Measurements from ENCODE around the gene PTGFRN. TPM values are rescaled to one million over a fixed set of nuclear protein-coding genes. Genes with fewer than 3 reads are reported as not detected.

PTGFRN gene
- total RNA-seq, 2 experiments from 2014 or later, result 7.0 to 8.4 TPM

GRCh38 chr1:117013309-117013858 is 103.7 kb downstream of the PTGFRN start:
- POLR2A ChIA-PET, result interaction anchor here (1.0 to 1.1 kb wide), 2 partner anchors 26 to 47 kb away, joined by 3 to 4 read pairs; partner anchors contain the start of gene TTF2
- intact Hi-C loops (cut with micrococcal nuclease), result no loop called here

DNA sequence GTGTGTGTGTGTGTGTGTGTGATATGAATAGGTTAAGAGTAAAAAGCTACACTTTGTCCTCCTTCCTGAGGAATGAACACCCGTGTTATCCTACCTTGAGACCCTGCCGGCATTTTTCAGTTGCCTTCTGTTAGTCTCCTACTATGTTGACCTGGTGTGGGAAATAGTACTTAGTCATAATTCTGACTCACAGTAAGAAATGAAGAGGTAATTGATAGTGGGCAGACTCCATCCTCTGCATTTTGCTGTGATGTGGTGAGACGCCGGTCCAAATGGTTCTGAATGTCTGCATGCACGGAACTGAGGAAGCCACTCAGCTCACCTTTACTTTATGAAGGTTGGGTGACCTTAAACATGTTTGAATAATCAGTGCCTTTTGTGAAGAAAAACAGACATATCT is 104.5 kb downstream of the PTGFRN start:
- ChIA-PET POLR2A (interaction anchor here (1.0 kb wide), 1 partner anchor 25 kb away, joined by 3 read pairs; no protein-coding TSS in a partner anchor), CTCF (interaction anchor here (0.9 to 1.4 kb wide), 3 partner anchors 13 to 289 kb away, joined by 3 read pairs; partner anchors contain the start of gene CD101)
- intact Hi-C loops (cut with micrococcal nuclease), result no loop called here
- TF ChIP-seq, protein P1, sequence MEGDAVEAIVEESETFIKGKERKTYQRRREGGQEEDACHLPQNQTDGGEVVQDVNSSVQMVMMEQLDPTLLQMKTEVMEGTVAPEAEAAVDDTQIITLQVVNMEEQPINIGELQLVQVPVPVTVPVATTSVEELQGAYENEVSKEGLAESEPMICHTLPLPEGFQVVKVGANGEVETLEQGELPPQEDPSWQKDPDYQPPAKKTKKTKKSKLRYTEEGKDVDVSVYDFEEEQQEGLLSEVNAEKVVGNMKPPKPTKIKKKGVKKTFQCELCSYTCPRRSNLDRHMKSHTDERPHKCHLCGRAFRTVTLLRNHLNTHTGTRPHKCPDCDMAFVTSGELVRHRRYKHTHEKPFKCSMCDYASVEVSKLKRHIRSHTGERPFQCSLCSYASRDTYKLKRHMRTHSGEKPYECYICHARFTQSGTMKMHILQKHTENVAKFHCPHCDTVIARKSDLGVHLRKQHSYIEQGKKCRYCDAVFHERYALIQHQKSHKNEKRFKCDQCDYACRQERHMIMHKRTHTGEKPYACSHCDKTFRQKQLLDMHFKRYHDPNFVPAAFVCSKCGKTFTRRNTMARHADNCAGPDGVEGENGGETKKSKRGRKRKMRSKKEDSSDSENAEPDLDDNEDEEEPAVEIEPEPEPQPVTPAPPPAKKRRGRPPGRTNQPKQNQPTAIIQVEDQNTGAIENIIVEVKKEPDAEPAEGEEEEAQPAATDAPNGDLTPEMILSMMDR (IDR thresholded peaks at IDR 0.05), result no peak
- H3K27ac Mint-ChIP-seq, result no peak overlapping the region
- H3K9me3 Mint-ChIP-seq, result no peaks in the 10 kb centered on the region
- peaks cover 2% of the 10 kb centered on the region for H3K36me3 Mint-ChIP-seq (ENCODE audit: low read depth)
- no peaks in the 10 kb centered on the region for H3K27me3 Mint-ChIP-seq
- H3K4me3 Mint-ChIP-seq, result no peak overlapping the region
- ATAC-seq (peak; percentile 37), DNase-seq (no peak)
- peaks cover 41% of the 10 kb centered on the region for H3K4me1 Mint-ChIP-seq (ENCODE audit: low read depth)

More at GRCh38 chr1:117013309-117013858, 103.7 kb downstream of the PTGFRN start:
- H3K4me3 Mint-ChIP-seq, result no peak overlapping the region
- peaks cover 2% of the 10 kb centered on the region for H3K36me3 Mint-ChIP-seq (ENCODE audit: low read depth)
- no peaks in the 10 kb centered on the region for H3K27me3 Mint-ChIP-seq
- CTCF ChIA-PET, result no interaction called here
- no peaks in the 10 kb centered on the region for H3K9me3 Mint-ChIP-seq
- TF ChIP-seq, protein P1 (IDR thresholded peaks at IDR 0.05), result no peak
- peaks cover 49% of the 10 kb centered on the region for H3K4me1 Mint-ChIP-seq (ENCODE audit: low read depth)
- DNase-seq (no peak), ATAC-seq (no peak)
- no peak overlapping the region for H3K27ac Mint-ChIP-seq

DNA sequence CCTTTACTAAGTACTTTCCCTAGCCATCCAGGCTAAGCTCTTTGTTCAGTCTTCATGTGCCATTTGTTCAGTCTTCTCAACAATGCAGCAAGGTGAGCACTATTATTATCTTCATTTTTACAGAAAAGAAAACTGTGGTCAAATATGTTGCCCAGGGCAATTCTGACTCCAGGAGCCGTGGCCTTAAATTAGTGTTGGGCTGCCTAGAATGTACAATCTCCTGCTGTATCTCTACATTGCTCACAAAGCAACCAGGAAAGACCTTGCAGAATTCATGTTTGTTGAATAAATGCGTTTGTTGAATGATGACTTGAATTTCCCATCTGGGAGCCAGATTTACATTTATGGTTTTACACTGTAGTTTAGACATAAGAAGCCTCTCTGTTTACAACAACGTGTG is 106.0 kb downstream of the PTGFRN start:
- intact Hi-C loops (cut with micrococcal nuclease), result no loop called here
- peaks cover 33% of the 10 kb centered on the region for H3K4me1 Mint-ChIP-seq (ENCODE audit: low read depth)
- no peak for ATAC-seq
- TF ChIP-seq, protein P1 (IDR thresholded peaks at IDR 0.05), result no peak
- no peak for DNase-seq
- H3K27ac Mint-ChIP-seq, result no peak overlapping the region
- POLR2A ChIA-PET, result interaction anchor here (0.9 kb wide), 1 partner anchor 45 kb away, joined by 3 read pairs; the partner anchor contains the start of gene TTF2
- H3K4me3 Mint-ChIP-seq, result no peak overlapping the region
- peaks cover under 1% of the 10 kb centered on the region for H3K36me3 Mint-ChIP-seq (ENCODE audit: low read depth)
- H3K27me3 Mint-ChIP-seq, result no peaks in the 10 kb centered on the region
- CTCF ChIA-PET, result interaction anchor here (1.4 kb wide), 1 partner anchor 20 kb away, joined by 3 read pairs; no protein-coding TSS in a partner anchor
- no peaks in the 10 kb centered on the region for H3K9me3 Mint-ChIP-seq

GRCh38 chr1:117017062-117017461 is 107.3 kb downstream of the PTGFRN start:
- ChIA-PET POLR2A (no interaction called here), CTCF (interaction anchor here (0.8 to 1.7 kb wide), 5 partner anchors 13 to 280 kb away, joined by 3 to 5 read pairs (median 4); no protein-coding TSS in a partner anchor)
- peaks cover 32% of the 10 kb centered on the region for H3K4me1 Mint-ChIP-seq (ENCODE audit: low read depth)
- H3K27me3 Mint-ChIP-seq, result no peaks in the 10 kb centered on the region
- H3K27ac Mint-ChIP-seq, result no peak overlapping the region
- DNase-seq (no peak), ATAC-seq (no peak)
- no peaks in the 10 kb centered on the region for H3K9me3 Mint-ChIP-seq
- no peaks in the 10 kb centered on the region for H3K36me3 Mint-ChIP-seq (ENCODE audit: low read depth)
- no peak overlapping the region for H3K4me3 Mint-ChIP-seq
- intact Hi-C loops (cut with micrococcal nuclease), result no loop called here
- TF ChIP-seq, protein P1 (IDR thresholded peaks at IDR 0.05), result no peak

GRCh38 chr1:117017648-117018047 is 107.9 kb downstream of the PTGFRN start:
- Mint-ChIP-seq H3K36me3 (ENCODE audit: low read depth) (no peaks in the 10 kb centered on the region), H3K9me3 (no peaks in the 10 kb centered on the region), H3K27me3 (no peaks in the 10 kb centered on the region), H3K4me3 (no peak overlapping the region), H3K27ac (no peak overlapping the region), H3K4me1 (ENCODE audit: low read depth) (peaks cover 32% of the 10 kb centered on the region)
- TF ChIP-seq, protein P1 (IDR thresholded peaks at IDR 0.05), result no peak
- no peak for DNase-seq
- ChIA-PET POLR2A (no interaction called here), CTCF (interaction anchor here (0.8 to 1.7 kb wide), 5 partner anchors 14 to 281 kb away, joined by 3 to 5 read pairs (median 4); no protein-coding TSS in a partner anchor)
- ATAC-seq, result peak; percentile 43
- intact Hi-C loops (cut with micrococcal nuclease), result no loop called here

Data from activated CD8-positive, alpha-beta T cell treated with anti-CD3 and anti-CD28 coated beads for 36 hours (primary cell).